Measurements from ENCODE around the gene VTI1A.

GRCh38 chr10:112507988-112508387, 61.0 kb downstream of the VTI1A start:
- no peak for TF ChIP-seq CTCF (IDR thresholded peaks at IDR 0.05)
- no peak for TF ChIP-seq POLR2A (IDR thresholded peaks at IDR 0.05)
